NCI-H2081 (cell line): Measurements from ENCODE around the gene PRSS48.
"Not testable (repeated sequence)": the region's sequence is repeated elsewhere in the genome, so short reads cannot be mapped to it uniquely, and the experiment has no call there.

ENCODE experiments used
- DNase-seq, 2 experiments: peaks; one replicate each; lab custom pipeline; 2025; lab: John Stamatoyannopoulos, UW

Gene PRSS48

GRCh38 chr4:151276787-151277562, at the start of gene PRSS48:
Gene PRSS48 (plus strand): TSS chr4:151277161. CDS start chr4:151277173, 12 bp downstream.
- peak; percentile 19 to 38 for DNase-seq

DNA sequence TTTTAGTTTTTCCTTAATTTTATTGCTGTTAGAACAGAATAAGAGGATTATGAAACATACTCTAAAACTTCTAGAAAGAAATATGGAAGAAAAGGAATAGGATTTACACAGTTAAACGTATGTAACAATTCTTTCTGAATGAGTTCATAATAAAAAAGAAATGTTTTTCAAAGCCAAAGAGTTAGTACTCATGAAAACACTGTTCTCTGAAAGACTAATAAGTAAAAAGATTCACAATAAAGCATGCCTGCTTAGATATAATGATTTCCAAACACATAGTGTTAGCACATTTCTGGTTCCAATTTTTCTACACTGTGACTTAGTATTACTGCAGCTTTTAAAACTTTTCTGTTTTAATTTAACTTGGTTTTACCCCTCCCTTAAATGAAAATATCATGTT, 49.8 kb upstream of the PRSS48 start:
- DNase-seq, result no peak

- peak in 1 of 2 experiments; percentile 0 for DNase-seq
Observed at GRCh38 chr4:151227731-151228130, 49.2 kb upstream of the PRSS48 start.

GRCh38 chr4:151228189-151229119, 48.5 kb upstream of the PRSS48 start:
- DNase-seq, result no peak

- DNase-seq, result no peak
Observed at GRCh38 chr4:151231915-151232595, 44.9 kb upstream of the PRSS48 start.

GRCh38 chr4:151233600-151233999, 43.4 kb upstream of the PRSS48 start:
- DNase-seq, result no peak

DNA sequence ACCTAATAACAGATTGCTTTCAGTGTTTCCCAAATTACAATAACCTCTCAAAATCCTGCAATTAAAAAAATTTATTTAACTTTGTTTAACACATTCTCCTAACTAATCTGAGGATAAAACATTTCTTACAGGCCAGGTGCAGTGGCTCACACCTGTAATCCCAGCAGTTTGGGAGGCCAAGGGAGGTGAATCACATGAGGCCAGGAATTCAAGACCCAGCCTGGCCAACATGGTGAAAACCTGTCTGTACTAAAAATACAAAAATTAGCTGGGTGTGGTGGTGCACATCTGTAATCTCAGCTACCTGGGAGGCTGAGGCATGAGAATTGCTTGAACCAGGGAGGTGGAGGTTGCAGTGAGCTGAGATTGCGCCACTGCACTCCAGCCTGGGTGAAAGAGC, 41.6 kb upstream of the PRSS48 start:
- DNase-seq, result not testable (repeated sequence)

DNA sequence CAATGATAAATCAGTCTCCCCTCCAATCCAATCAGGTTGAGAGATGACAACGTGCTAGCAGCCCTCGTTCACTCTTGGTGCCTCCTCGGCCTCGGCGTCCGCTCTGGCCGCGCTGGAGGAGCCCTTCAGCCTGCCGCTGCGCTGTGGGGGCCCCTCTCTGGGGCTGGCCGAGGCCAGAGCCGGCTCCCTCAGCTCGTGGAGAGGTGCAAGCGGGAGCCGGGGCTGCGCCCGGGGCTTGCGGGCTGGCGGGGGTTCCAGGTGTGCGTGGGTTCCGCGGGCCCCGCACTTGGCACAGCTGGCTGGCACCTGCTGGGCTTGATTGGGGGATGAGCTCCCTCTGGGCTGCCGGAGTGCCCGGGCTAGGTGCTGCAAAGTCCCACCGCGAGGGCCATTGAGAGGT, 40.9 kb upstream of the PRSS48 start:
- no peak for DNase-seq

DNA sequence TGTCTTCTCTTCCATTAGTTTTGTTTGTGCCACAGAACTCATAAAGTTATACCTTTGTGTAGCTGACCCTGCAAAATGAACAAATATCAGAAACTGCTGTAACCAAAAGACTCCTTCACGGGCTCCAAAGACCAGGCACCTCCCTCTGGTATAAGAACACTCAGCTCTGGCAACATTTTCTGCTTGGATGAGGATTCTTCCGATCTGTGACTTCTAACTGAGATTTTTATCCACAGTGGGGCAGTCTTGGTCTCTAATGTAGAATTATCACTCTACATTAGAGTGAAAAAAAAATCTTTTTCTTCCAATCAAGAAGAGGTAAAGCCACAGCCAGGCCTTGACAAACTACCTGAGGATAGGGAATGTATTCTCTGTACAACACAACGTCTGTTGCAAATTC, 38.5 kb upstream of the PRSS48 start:
- DNase-seq, result no peak

- no peak for DNase-seq
Observed at GRCh38 chr4:151239608-151240007, 37.4 kb upstream of the PRSS48 start.

- no peak for DNase-seq
Observed at GRCh38 chr4:151242305-151242704, 34.7 kb upstream of the PRSS48 start.

DNA sequence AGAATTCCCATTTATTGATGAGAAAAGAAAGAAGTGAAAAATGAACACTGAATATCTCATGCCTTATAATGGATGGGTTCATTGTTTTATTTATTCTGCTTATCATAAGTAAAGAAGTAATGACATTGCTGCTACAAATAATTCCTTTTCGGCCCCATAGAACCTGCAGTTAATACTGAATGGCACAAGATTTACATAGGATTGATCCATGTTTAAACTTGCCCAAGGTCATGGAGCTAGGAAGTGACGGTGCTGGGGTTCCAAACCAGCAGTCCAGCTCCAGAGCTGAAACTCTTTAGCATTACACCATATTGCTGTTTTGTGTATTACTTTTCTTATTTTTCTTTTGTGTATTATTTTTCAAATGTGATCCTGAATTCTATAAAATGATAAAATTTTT, 30.2 kb upstream of the PRSS48 start:
- DNase-seq, result no peak

GRCh38 chr4:151247395-151247794, 29.6 kb upstream of the PRSS48 start:
- DNase-seq, result no peak

GRCh38 chr4:151248519-151248918, 28.4 kb upstream of the PRSS48 start:
- DNase-seq, result no peak

GRCh38 chr4:151250706-151251105, 26.3 kb upstream of the PRSS48 start:
- DNase-seq, result no peak

- DNase-seq, result peak; percentile 12 to 16
Observed at GRCh38 chr4:151251603-151252304, 25.2 kb upstream of the PRSS48 start.

DNA sequence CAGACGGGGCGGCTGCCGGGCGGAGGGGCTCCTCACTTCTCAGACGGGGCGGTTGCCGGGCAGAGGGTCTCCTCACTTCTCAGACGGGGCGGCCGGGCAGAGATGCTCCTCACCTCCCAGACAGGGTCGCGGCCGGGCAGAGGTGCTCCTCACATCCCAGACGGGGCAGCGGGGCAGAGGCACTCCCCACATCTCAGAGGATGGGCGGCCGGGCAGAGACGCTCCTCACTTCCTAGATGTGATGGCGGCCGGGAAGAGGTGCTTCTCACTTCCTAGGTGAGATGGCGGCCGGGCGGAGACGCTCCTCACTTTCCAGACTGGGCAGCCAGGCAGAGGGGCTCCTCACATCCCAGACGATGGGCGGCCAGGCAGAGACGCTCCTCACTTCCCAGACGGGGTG, 21.7 kb upstream of the PRSS48 start:
- DNase-seq, result not testable (repeated sequence)

GRCh38 chr4:151255680-151256079, 21.3 kb upstream of the PRSS48 start:
- not testable (repeated sequence) for DNase-seq

DNA sequence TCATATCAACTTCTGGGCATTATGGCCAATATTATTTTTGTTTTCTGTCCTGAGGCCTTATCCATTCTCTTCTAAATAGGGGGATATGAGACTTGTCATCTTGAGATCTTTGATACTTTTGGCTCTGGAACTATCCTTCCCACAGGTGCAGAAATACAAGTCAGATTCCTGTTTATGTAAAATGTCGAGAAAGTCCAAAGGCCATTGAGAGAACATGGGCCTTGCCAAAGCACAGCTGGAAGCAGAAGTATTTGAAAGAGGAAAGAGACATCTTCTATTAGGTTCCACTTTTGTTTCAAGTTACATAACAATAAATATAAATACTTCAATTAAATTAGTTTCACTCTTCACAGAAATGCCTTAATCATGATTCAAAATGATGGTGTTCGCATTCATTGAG, 20.8 kb upstream of the PRSS48 start:
- DNase-seq, result no peak

DNA sequence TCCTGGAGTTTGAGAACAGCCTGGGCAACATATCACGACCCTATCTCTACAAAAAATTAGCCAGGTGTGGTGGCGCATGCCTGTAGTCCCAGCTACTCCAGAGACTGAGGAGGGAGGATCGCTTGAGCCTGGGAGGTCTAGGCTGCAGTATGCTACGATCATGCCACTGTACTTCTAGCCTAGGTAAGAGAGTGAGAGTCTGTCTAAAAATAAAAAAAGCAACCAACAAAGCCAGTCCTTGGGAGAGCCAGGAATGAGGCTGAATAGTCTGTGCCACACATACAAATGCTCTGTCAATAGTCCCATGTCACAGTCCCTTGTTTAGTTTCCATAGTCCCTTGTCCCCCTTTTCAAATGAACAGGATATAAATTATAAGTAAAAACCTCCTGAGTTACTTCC, 19.3 kb upstream of the PRSS48 start:
- no peak for DNase-seq

DNA sequence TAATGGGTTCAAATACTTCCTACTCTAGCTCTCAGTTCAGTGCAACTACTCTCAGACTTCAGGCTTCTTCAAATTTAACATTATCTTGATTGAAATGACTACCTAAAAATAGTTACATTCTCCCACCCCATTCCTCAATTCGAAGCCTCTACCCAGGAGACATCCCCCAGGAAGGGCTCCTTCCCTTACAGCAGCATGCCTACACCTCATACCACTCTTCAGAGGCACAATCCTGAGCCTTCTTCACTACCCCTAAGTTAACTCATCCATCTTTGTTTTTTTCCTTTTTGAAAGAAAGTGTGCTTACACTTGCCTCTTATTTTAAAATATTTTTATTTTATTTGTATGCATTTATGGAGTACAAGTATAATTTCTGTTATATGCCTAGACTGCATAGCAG, 17.2 kb upstream of the PRSS48 start:
- DNase-seq, result no peak

GRCh38 chr4:151260526-151260925, 16.4 kb upstream of the PRSS48 start:
- no peak for DNase-seq
